K562 (cell line): Measurements from ENCODE around the gene CFAP410. TPM values are rescaled to one million over a fixed set of nuclear protein-coding genes. Genes with fewer than 3 reads are reported as not detected.

ENCODE experiments used
- ATAC-seq: fragments of 200-7000 bp; cut with Tn5 transposase; 3 replicates; pipeline ENCODE4 v1.9.1; 2020; ENCODE audit warnings: moderate library complexity
- BruUV-seq: library from RNA; stranded (reverse); fragments of 400-500 nt; replicated peaks from 2 replicates; lab custom pipeline; 2021; lab: Mats Ljungman, UMichigan
- CTCF ChIA-PET: fragments of 300-600 bp; formaldehyde crosslinking; extraction: SDS; loops from one replicate; lab custom pipeline; 2021; ENCODE audit warnings: low intra/inter-chr PET ratio; lab: Yijun Ruan, JAX
- POLR2A ChIA-PET: fragments of 300-600, 350-650 bp; sonication (Branson Sonifier 250); formaldehyde crosslinking; extraction: SDS; loops from one replicate; lab custom pipeline; 2021; ENCODE audit warnings: antibody characterized with exemption, inconsistent platforms; lab: Yijun Ruan, JAX
- DNase-seq, 4 experiments: peaks; one replicate each; pipeline versions ENCODE4 v3.0.0 to v3.0.0-alpha.2; 2011 to 2018; ENCODE audit warnings: low spot score in 3 of 4, mixed read lengths in 3 of 4; ENCODE audit errors: extremely low read depth in 1 of 4
- FAIRE-seq: peaks from 2 replicates; lab custom pipeline; 2011; peaks lifted over from hg19 to GRCh38; lab: Jason Lieb, UNC
- H2AFZ ChIP-seq: 2 replicates; pipeline ENCODE4 v1.6.0; 2011; ENCODE audit warnings: low read depth, low read length, control low read depth, inconsistent platforms
- H3K27ac ChIP-seq: fragments of 200-600 bp; 3 replicates; pipeline ENCODE4 v1.8.0; 2011; ENCODE audit warnings: low read depth, mild to moderate bottlenecking, control low read depth, inconsistent platforms, low read length, moderate library complexity, mixed read lengths; ENCODE audit errors: extremely low read depth
- H3K27me3 ChIP-seq, 2 experiments: fragments of 300-600 bp in 1 of 2; 2 replicates in 1 of 2; 3 replicates in 1 of 2; pipeline versions ENCODE4 v1.6.0 to v1.8.0; 2011; ENCODE audit warnings: inconsistent platforms in 2 of 2, low read length in 2 of 2, mild to moderate bottlenecking in 1 of 2, mixed read lengths in 1 of 2, moderate library complexity in 1 of 2; ENCODE audit not compliant: control insufficient read depth in 2 of 2, insufficient read depth in 2 of 2
- H3K36me3 ChIP-seq: fragments of 300-600 bp; 3 replicates; pipeline ENCODE4 v1.8.0; 2011; ENCODE audit warnings: mild to moderate bottlenecking, low read length, inconsistent platforms; ENCODE audit not compliant: control insufficient read depth, insufficient read depth
- H3K4me1 ChIP-seq, 2 experiments: fragments of 200-600 bp in 1 of 2; replicated peaks in 1 of 2; 2 replicates in 1 of 2; 3 replicates in 1 of 2; pipeline versions ENCODE4 v1.5.1 to v1.8.0; 2011; ENCODE audit warnings: inconsistent platforms in 2 of 2, low read length in 2 of 2, mild to moderate bottlenecking in 1 of 2, mixed read lengths in 1 of 2, moderate library complexity in 1 of 2; ENCODE audit not compliant: control insufficient read depth in 2 of 2, insufficient read depth in 2 of 2
- H3K4me2 ChIP-seq: 2 replicates; pipeline ENCODE4 v1.6.1; 2011; ENCODE audit warnings: low read length, control low read depth, inconsistent platforms, mixed read lengths; ENCODE audit not compliant: insufficient read depth
- H3K4me3 ChIP-seq: fragments of 200-600 bp; sonication (generic), shearing (Covaris generic); 2 replicates; pipeline ENCODE4 v1.5.1; 2016; ENCODE audit warnings: control low read depth, inconsistent platforms
- H3K79me2 ChIP-seq: fragments of 200-600 bp; 3 replicates; pipeline ENCODE4 v1.8.0; 2011; ENCODE audit warnings: low read length, inconsistent platforms; ENCODE audit not compliant: control insufficient read depth, insufficient read depth
- H3K9ac ChIP-seq, 2 experiments: 2 replicates each; pipeline versions ENCODE4 v1.6.0 to v1.6.1; 2011; ENCODE audit warnings: low read depth in 2 of 2, low read length in 2 of 2, control low read depth in 1 of 2, inconsistent platforms in 1 of 2, mild to moderate bottlenecking in 1 of 2, mixed read lengths in 1 of 2; ENCODE audit not compliant: insufficient read depth in 1 of 2
- H3K9me1 ChIP-seq: one replicate; pipeline ENCODE4 v1.6.0; 2011; ENCODE audit warnings: inconsistent platforms, mild to moderate bottlenecking, low read length, moderate library complexity; ENCODE audit not compliant: control insufficient read depth, insufficient read depth
- H3K9me3 ChIP-seq: replicated peaks from 2 replicates; pipeline ENCODE4 v1.5.1; 2011; ENCODE audit warnings: low read depth, low read length, inconsistent platforms; ENCODE audit not compliant: control insufficient read depth, insufficient read depth
- H4K20me1 ChIP-seq: replicated peaks from 2 replicates; pipeline ENCODE4 v1.6.1; 2011; ENCODE audit warnings: low read length, inconsistent platforms, mixed read lengths; ENCODE audit not compliant: control insufficient read depth, insufficient read depth
- FOXK1 ChIP-seq: sonication (generic); formaldehyde crosslinking; IDR thresholded peaks from 2 replicates; pipeline ENCODE4 v1.8.0; 2022; ENCODE audit warnings: missing genetic modification reagents, mild to moderate bottlenecking, borderline replicate concordance
- GTF2E2 ChIP-seq: fragments of 200-800 bp; sonication (Bioruptor generic); IDR thresholded peaks from 2 replicates; pipeline ENCODE4 v1.6.1; 2016; ENCODE audit warnings: missing genetic modification characterization, missing compliant biosample characterization
- NCOA2 ChIP-seq, 2 experiments: fragments of 450-650 bp; IDR thresholded peaks; 2 replicates each; pipeline ENCODE4 v1.6.1; 2018; ENCODE audit warnings: mild to moderate bottlenecking in 2 of 2, moderate library complexity in 1 of 2; ENCODE audit not compliant: partially characterized antibody in 2 of 2
- SMAD4 ChIP-seq: fragments of 250-450 bp; sonication (Bioruptor Pico); conservative IDR thresholded peaks from 2 replicates; pipeline ENCODE4 v1.8.0; 2021; ENCODE audit warnings: inconsistent platforms, mild to moderate bottlenecking, moderate library complexity
- SMARCB1 ChIP-seq: IDR thresholded peaks from 2 replicates; pipeline ENCODE4 v1.6.1; 2011; ENCODE audit warnings: improper control_type of control experiment, low read depth; ENCODE audit not compliant: insufficient read length
- WGBS: fragments of 100-300 bp; shearing (Covaris generic); methylation state at CpG from one replicate; pipeline ENCODE4 v1.1.6; 2016; ENCODE audit warnings: low coverage, mixed read lengths; ENCODE audit not compliant: insufficient coverage; ENCODE audit errors: missing lambda C conversion rate; 5-methylcytosine and 5-hydroxymethylcytosine counted together
- in situ Hi-C: fragments of 300-500 bp; cut with MboI; formaldehyde crosslinking; loops from 4 replicates; pipeline ENCODE4 v1.15.0; 2018; ENCODE audit warnings: inconsistent platforms, mixed read lengths
- intact Hi-C: fragments of 100-400 bp; cut with micrococcal nuclease; formaldehyde crosslinking; loops from 2 replicates; pipeline ENCODE4 v1.14.2; 2022
- polyA plus RNA-seq, 8 experiments: library from polyadenylated mRNA; depleted of rRNA in 4 of 8; stranded (reverse) in 5 of 8; unstranded in 3 of 8; fragments of >200 nt; fragmentation: Nextera tagmentation in 2 of 8; fragmentation: Illumina TruSeq in 1 of 8; extraction: Ambion mirVana in 2 of 8; extraction: Trizol in 1 of 8; gene quantifications; 2 replicates each; pipeline versions ENCODE4 v1.2.1 to v1.2.3, GENCODE V29; 2011 to 2014; ENCODE audit warnings: inconsistent platforms in 1 of 8, missing spikeins in 1 of 8
- total RNA-seq, 7 experiments: library from RNA; depleted of rRNA in 6 of 7; stranded (reverse); fragments of >200 nt in 6 of 7; fragmentation: Illumina TruSeq in 2 of 7; extraction: Trizol in 2 of 7; gene quantifications; 2 replicates each; pipeline versions ENCODE4 v1.2.1 to v1.2.3, GENCODE V29; 2011 to 2021; ENCODE audit warnings: low replicate concordance in 1 of 7
- TF ChIP-seq, protein P1 (sequence below): fragments of 200-400 bp; formaldehyde crosslinking; IDR thresholded peaks from 2 replicates; pipeline ENCODE4 v1.6.1; 2017; ENCODE audit warnings: mild to moderate bottlenecking, low read depth, low read length, moderate library complexity

Gene CFAP410
- total and polyA plus RNA-seq, 9 of the 15 experiments (the other 6 are each of a cell fraction or from before 2014, with no cell fraction given): 0.07 to 17.3 (median 2.3) TPM

DNA sequence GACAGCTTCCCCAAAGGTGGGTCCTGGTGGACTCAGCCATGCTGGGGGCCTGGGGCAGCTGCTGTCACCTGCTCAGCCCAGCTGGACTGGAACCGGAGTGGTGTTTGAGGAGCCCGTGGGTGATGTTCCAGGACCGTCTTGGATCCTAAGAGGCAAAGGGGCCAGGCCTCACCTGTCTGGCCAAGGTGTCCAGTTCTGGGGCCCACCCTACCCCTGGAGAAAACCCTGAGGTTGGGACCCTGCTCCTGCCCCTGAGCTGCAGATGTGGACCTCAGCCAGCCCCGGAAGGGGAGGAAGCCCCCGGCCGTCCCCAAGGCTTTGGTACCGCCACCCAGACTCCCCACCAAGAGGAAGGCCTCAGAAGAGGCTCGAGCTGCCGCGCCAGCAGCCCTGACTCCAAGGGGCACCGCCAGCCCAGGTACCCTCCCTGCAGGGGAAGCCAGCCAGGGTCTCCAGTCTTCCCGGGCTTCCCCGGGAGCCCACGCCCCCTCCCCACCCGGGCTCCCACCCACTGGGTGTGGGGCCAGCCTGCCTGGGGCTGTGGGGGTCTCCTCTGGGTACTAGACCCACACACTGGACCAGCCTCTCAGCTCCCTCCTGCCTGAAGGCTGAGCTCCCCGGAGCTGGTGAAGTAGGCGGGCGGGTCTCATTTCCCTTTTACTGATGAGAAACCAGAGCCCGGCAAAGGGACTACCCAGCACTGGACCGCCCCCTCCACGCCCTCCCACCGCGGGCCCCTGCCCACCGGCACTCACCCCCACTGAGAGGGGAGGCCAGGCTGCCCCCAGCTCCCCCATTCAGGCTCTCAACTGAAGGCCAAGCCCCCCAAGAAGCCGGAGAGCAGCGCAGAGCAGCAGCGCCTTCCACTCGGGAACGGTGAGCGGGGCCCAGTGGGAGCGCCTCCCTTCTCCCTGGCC is 52.2 kb downstream of the CFAP410 start:
- H3K9me3 ChIP-seq: no peaks in the 10 kb centered on the region
- no peaks in the 10 kb centered on the region for H3K9me1 ChIP-seq
- in situ Hi-C loops: loop anchor here (25.0 kb wide), 1 partner anchor 125 kb away; no protein-coding TSS in a partner anchor
- H3K9ac ChIP-seq: no peak overlapping the region
- CTCF ChIA-PET: no interaction called here
- H3K36me3 ChIP-seq: no peaks in the 10 kb centered on the region
- DNase-seq (no peak), FAIRE-seq (no peak), ATAC-seq (no peak)
- H3K27me3 ChIP-seq: peaks cover 34 to 85% of the 10 kb centered on the region in 2 experiments; a peak in 4 of 5 replicates
- 8% methylated on average over 27 of the region's 31 CpGs for WGBS
- peaks cover 21% of the 10 kb centered on the region for H4K20me1 ChIP-seq
- intact Hi-C loops: no loop called here
- peaks cover 0 to 51% of the 10 kb centered on the region in 2 experiments; a peak in 2 of 5 replicates for H3K4me1 ChIP-seq
- H3K27ac ChIP-seq: no peak overlapping the region
- TF ChIP-seq FOXK1 (CRISPR knock-in tag) (no peak), SMARCB1 (no peak), GTF2E2 (tag) (no peak), SMAD4 (CRISPR knock-in tag) (no peak), NCOA2 (IDR thresholded peaks at IDR 0.05; ENCODE audit: partially characterized antibody in 2 of 2) (no peak)
- TF ChIP-seq, protein P1, sequence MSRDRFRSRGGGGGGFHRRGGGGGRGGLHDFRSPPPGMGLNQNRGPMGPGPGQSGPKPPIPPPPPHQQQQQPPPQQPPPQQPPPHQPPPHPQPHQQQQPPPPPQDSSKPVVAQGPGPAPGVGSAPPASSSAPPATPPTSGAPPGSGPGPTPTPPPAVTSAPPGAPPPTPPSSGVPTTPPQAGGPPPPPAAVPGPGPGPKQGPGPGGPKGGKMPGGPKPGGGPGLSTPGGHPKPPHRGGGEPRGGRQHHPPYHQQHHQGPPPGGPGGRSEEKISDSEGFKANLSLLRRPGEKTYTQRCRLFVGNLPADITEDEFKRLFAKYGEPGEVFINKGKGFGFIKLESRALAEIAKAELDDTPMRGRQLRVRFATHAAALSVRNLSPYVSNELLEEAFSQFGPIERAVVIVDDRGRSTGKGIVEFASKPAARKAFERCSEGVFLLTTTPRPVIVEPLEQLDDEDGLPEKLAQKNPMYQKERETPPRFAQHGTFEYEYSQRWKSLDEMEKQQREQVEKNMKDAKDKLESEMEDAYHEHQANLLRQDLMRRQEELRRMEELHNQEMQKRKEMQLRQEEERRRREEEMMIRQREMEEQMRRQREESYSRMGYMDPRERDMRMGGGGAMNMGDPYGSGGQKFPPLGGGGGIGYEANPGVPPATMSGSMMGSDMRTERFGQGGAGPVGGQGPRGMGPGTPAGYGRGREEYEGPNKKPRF: no peak
- no TSS peak for BruUV-seq
- H3K4me2 ChIP-seq: no peak overlapping the region
- H2AFZ ChIP-seq: no peak overlapping the region
- H3K4me3 ChIP-seq: no peak overlapping the region
- H3K79me2 ChIP-seq: no peaks in the 10 kb centered on the region
- POLR2A ChIA-PET: interaction anchor here (1.2 to 1.6 kb wide), 2 partner anchors 9 to 10 kb away, joined by 3 to 5 read pairs; no protein-coding TSS in a partner anchor
